Measurements from ENCODE around the gene TMEM9.

GRCh38 chr1:201119206-201120197 is 34.8 kb downstream of the TMEM9 start:
- TF ChIP-seq POLR2AphosphoS5 (IDR thresholded peaks at IDR 0.05) (no peak), CTCF (IDR thresholded peaks at IDR 0.05) (peak in 2 of 4 experiments; percentile 21 to 43)
